ENCODE data around the gene CYB5R4. TPM values are rescaled to one million over a fixed set of nuclear protein-coding genes. Genes with fewer than 3 reads are reported as not detected.

CYB5R4 gene
- total RNA-seq, 1 donor from 2014 or later, result 8.6 TPM

GRCh38 chr6:83867527-83868161 is 8.2 kb downstream of the CYB5R4 start:
- Mint-ChIP-seq H3K4me3 (no peak overlapping the region), H3K36me3 (peaks cover 32% of the 10 kb centered on the region), H3K27ac (no peak overlapping the region)

DNA sequence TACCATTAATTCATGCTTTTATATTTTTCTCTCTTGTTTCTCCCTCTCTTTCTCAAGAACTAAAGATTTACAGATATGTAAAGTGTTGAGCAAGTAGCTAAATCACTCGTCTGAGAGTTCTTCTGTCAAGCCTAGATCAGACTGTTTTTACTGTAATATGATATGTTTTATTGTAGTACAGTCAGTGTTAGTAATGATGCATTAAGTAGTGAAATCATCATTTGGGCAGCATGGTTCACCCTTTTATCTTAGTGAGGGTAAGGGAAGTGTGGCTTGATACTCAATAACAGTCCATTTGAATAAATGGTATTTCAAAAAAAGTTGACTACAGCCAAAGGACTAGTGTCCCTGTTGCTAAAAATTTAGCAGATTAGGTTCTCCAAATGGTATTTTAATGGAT is 9.2 kb downstream of the CYB5R4 start:
- Mint-ChIP-seq H3K4me1 (no peaks in the 10 kb centered on the region), H3K4me3 (no peak overlapping the region), H3K27me3 (ENCODE audit: low read depth) (no peaks in the 10 kb centered on the region), H3K9me3 (peaks cover 15% of the 10 kb centered on the region), H3K36me3 (peaks cover 32% of the 10 kb centered on the region), H3K27ac (no peak overlapping the region)
- DNase-seq (ENCODE audit: low spot score in 2 of 2, unreplicated experiment in 2 of 2), result no peak
- TF ChIP-seq CTCF (IDR thresholded peaks at IDR 0.05; ENCODE audit: unreplicated experiment), result no peak

More at GRCh38 chr6:83867527-83868161, 8.2 kb downstream of the CYB5R4 start:
- H3K9me3 Mint-ChIP-seq, result peaks cover 15% of the 10 kb centered on the region
- no peak for DNase-seq (ENCODE audit: low spot score in 2 of 2, unreplicated experiment in 2 of 2)
- no peaks in the 10 kb centered on the region for H3K4me1 Mint-ChIP-seq
- no peak for TF ChIP-seq CTCF (IDR thresholded peaks at IDR 0.05; ENCODE audit: unreplicated experiment)
- no peaks in the 10 kb centered on the region for H3K27me3 Mint-ChIP-seq (ENCODE audit: low read depth)

- no peak for DNase-seq (ENCODE audit: low spot score in 2 of 2, unreplicated experiment in 2 of 2)
- no peaks in the 10 kb centered on the region for H3K4me1 Mint-ChIP-seq
- peaks cover 26% of the 10 kb centered on the region for H3K36me3 Mint-ChIP-seq
- TF ChIP-seq CTCF (IDR thresholded peaks at IDR 0.05; ENCODE audit: unreplicated experiment), result no peak
- H3K27me3 Mint-ChIP-seq (ENCODE audit: low read depth), result no peaks in the 10 kb centered on the region
- peaks cover 15% of the 10 kb centered on the region for H3K9me3 Mint-ChIP-seq
- no peak overlapping the region for H3K27ac Mint-ChIP-seq
- no peak overlapping the region for H3K4me3 Mint-ChIP-seq
These were observed 11.2 kb downstream of the CYB5R4 start for GRCh38 chr6:83870649-83871048.

DNA sequence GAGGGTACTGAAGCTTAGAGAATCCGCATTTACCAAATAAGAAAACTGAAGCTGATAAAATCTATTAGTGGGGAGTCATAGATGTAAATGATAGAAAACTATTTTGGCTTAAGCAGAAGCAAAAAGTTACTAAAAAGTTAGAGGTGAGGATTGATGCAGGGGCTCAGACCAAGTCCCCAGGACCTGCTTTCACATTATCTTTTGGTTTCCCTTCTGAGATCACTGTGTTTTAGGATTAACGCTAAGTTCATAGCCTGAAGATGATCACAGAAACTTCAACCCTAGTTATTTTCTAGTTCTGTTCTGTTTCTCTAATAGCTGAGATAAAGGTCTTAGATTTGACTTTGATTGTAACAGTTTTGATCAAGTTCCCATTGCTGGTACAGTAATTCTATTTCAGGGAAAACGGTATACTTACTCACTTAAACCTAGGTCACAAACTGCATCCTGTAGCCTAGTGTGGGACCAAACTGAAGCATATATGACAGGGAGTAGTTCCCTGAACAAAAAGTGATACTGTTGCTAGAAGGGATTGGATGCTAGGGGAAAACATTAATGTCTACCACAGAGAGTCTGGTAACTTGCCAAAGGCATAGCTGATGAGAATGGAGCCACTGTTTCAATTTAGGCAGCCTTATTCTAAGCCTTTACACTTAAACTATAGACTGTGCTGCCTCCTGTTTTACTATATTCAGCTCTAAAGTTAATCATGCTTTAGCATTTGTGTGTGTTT is 13.1 kb downstream of the CYB5R4 start:
- Mint-ChIP-seq H3K9me3 (peaks cover 7% of the 10 kb centered on the region), H3K27me3 (ENCODE audit: low read depth) (no peaks in the 10 kb centered on the region), H3K36me3 (peaks cover 9% of the 10 kb centered on the region), H3K27ac (no peak overlapping the region), H3K4me1 (no peaks in the 10 kb centered on the region), H3K4me3 (no peak overlapping the region)
- TF ChIP-seq CTCF (IDR thresholded peaks at IDR 0.05; ENCODE audit: unreplicated experiment), result no peak
- no peak for DNase-seq (ENCODE audit: low spot score in 2 of 2, unreplicated experiment in 2 of 2)

GRCh38 chr6:83873869-83874268 is 14.4 kb downstream of the CYB5R4 start:
- Mint-ChIP-seq H3K4me1 (no peaks in the 10 kb centered on the region), H3K27ac (no peak overlapping the region), H3K36me3 (peaks cover 1% of the 10 kb centered on the region), H3K9me3 (no peaks in the 10 kb centered on the region), H3K4me3 (no peak overlapping the region), H3K27me3 (ENCODE audit: low read depth) (no peaks in the 10 kb centered on the region)
- DNase-seq (ENCODE audit: low spot score in 2 of 2, unreplicated experiment in 2 of 2), result no peak
- TF ChIP-seq CTCF (IDR thresholded peaks at IDR 0.05; ENCODE audit: unreplicated experiment), result no peak

Measured in mesothelial cell of epicardium (in vitro differentiated cells).